Renal pelvis (tissue), 4 donors: Measurements from ENCODE around the gene IDE. TPM values are rescaled to one million over a fixed set of nuclear protein-coding genes. Genes with fewer than 3 reads are reported as not detected.
"Not testable (repeated sequence)": the region's sequence is repeated elsewhere in the genome, so short reads cannot be mapped to it uniquely, and the experiment has no call there.

Experiments
- DNase-seq: peaks from one replicate; pipeline ENCODE4 v3.0.0-alpha.2; 2013
- polyA plus RNA-seq, 3 donors: library from polyadenylated mRNA; unstranded; fragments of 120-200 nt; gene quantifications; one replicate each; pipeline ENCODE4 v1.2.1, GENCODE V29; 2013; ENCODE audit not compliant: insufficient read length in 3 of 3

IDE gene
- polyA plus RNA-seq, 3 donors: 21.1 to 28.1 (median 26.0) TPM

DNA sequence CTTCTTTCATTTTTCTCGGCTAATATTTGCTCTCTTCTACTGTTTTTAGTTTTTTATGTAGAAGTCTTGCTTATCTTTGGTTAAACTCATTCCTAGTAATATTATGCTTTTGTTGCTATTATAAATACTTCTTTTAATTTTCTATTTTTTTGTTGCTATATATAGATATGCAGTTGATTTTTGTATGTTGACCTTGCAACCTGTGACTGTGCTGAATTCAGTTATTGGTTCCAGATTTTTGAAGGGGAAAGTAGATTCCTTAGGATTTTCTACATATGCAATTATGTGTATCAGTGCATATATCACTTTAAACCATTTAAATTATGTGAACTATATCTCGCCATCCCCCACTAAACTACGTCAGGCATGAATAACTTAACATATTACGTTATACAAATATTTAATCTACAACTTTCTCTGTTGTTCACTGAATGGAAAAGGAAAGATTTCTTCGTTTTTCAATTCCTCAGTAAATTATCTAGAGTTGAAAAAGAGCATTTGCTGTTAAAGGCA is 71.5 kb downstream of the IDE start:
- DNase-seq: no peak

DNA sequence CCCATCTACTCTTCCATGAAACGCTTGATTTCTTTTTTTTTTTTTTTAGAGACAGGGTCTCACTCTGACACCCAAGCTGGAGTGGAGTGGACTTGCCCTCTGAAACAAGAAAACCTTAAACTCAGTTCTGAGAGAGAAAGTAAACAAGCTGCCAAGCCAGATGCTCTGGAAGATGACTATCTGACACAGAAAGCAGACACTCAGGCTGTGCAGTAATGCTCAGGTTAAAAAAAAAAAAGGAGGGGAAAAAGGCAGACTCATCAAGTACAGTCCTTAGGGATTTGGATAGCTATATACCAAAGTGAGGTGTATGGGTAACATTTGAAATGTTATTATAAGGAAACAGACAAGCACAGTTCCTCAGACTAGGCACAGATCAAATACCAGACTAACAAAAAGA is 80.5 kb downstream of the IDE start:
- no peak for DNase-seq

DNA sequence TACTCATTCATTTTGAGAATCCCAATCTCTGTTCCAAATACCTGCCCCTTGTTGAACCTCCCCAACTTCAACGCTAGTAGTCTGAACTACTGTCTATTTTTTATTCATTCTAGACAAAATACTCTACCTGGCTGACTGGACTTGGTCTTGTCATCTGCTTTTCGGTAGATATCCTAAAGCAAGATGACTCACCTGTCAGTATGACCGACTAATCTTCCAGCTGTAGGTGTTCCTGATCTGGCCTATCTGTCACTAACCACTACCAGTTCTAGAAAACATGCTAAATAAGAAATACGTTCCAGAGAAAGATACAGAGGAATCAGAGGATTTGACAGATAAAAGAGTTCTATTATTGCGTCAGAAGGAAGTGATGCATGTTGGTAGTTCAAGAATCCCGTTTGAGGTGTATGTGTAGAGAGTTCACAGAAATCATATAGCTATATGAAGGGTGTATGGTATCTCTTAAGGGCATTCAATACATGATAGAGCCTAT is 81.1 kb downstream of the IDE start:
- no peak for DNase-seq

DNA sequence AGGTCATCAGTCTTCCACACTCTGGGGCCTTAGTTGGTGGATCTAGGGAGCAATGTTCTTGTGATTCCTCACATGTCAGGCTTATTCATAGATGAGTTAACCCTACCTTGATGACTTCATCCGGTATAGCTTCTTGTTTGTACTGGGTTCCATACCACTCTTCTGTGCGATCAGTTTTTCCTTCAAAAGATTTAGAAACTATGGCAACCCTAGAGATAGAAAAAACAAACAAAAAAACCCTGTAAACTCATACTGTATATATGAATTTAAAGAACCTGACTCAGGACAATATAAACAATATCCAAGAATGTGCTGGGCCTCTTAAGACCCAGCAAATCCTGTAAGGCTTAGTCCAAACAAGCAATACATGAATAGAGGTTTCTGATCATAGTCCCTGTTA is 83.5 kb downstream of the IDE start:
- DNase-seq: no peak

DNA sequence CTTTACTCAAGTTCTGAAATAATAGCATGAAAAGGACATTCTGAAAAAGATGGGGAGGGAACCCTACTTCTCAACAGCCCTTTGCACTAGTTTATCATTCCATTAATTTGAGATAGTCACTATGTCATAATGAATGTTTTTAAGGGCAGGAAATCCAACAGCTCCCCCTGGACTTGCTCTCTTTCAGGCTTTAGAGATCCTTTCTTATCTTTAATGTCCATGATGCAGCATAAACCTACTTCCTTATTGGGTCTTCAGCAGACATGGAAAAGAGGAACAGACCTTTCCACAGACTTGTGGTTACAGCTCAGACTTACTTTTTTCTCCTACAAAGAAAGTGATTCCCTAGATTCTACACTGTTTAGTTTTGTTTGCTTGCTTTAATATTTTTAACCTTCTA is 87.3 kb downstream of the IDE start:
- DNase-seq: no peak

DNA sequence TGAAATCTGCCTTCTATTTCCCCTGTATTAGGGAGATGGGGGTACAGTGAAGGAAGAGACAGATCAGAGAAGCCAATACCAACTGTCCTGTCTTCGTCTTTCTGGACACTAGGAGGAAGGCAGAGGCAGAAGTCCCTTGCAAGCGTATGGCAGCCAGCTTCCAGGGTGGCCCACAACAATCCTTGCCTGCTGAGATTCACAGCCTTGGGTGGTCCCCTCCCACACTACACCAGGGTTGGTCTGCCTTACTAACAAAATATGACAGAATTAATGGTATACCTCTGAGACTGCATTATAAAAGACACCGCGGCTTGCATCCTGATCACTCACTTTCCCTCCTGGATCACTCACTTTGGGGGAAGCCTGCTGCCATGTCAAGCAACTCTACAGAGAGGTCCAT is 90.4 kb downstream of the IDE start:
- no peak for DNase-seq

DNA sequence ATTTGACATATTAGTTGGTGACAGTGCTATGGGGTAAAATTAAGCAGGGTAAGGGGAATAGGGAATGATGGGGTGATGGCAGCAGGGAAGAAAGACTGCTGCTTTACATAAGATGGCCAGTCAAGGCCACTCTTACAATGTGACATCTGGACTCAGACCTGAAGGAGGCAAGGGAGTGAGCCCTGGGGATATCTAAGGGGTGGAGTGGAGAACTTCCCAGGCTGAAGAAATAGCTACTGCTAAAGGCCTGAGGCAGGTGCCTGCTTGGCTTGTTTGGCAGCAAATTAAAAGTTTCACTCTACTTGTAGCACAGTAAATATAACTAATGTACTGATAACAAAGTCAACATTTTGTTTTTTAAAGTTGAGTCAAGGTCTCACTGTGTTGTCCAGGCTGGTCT is 93.5 kb downstream of the IDE start:
- DNase-seq: no peak

DNA sequence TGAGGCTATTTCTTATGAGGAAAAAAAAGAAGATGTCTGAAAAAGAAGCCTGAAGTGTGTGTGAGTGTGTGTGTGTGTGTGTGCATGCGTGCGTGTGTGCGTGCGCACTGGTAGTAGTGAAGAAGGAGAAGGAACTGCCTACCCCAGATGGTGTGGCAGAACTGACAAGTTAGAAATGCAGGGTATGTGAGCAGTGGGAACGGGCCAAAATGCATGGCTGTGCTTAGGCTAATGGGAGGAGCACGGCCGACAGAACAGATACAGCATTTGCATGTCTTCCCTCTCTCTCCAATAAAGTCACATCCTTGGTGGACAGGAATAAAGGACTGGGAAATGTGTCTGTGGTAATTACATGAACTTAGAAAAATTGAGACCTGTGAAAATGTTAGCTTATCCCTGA is 94.3 kb downstream of the IDE start:
- no peak for DNase-seq

DNA sequence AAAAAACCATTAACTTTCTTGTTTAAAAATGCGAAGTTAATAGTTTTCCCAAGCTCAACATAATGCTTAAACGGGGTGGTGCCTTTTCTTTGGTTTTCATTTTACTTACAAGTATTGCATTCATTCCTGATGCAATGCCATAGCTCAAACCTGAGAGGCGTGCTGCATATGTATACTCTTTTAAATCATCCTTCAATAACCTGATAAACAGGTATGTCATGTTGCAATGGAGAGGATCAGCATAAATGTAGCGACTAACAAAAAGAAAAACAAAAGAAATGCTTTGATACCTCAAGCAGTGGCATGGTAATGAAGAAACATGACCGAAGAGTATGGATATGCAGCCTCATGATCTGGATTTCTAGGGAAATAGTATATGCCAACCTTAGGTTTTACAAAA is 95.4 kb downstream of the IDE start:
- no peak for DNase-seq

DNA sequence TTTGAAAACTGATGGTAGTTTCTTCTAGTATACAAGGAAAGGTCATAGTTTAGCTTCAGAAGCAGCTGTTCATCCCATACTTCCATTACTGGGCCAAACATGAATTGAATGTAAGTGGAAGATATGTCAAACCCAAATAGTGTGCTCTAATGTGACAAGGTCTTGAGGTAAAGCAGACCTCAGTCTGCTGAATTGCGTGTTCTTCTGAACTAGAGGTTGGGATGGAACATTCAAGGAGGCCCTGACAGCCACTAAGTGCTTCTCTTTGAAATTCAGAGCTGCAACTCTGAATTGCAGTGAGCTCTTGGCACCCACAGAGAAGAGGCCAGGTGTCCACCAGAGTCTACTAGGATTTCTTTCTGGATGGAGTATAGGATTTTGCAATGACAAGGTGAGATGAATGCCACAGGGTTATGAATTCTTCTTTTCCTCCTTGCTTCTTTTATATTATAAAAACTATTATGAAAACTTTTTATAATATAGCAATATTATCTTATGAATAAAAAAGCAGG is 98.5 kb downstream of the IDE start:
- DNase-seq: no peak

DNA sequence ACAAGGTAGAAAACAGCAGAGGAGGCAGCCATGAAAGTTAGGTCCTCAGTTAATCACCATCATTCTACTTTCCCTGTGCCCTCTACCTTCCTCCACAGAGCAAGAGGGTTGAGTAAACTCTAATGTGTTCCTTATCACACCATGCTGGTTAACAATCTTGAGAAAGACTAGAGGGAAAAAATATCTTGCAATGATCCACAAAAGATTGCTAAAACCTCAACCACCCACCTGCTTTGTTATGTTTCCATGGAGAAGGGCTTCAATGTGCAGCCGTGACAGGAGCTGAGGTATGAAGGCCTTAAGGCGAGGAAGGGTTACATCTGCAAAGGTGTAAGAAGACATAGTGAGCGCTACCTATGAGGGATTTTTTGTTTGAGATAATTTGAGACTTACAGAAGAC is 103.9 kb downstream of the IDE start:
- no peak for DNase-seq

DNA sequence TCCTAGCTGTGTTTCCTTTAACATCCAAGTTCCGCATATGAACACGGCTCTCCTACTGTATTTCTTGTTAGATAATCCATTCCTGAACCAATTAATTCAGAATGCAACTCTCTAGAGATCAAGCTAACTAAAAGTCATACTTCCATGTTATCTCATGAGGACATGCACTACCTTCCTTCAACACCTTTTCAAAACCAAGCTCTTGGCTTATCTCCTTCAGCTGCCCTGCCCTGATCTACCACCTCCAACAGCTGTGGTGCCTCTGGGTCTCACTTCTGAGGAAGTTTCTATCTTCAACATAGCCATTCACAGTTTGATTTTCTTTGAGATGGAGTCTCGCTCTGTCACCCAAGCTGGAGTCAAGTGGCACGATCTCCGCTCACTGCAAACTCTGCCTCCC is 109.5 kb downstream of the IDE start:
- no peak for DNase-seq

DNA sequence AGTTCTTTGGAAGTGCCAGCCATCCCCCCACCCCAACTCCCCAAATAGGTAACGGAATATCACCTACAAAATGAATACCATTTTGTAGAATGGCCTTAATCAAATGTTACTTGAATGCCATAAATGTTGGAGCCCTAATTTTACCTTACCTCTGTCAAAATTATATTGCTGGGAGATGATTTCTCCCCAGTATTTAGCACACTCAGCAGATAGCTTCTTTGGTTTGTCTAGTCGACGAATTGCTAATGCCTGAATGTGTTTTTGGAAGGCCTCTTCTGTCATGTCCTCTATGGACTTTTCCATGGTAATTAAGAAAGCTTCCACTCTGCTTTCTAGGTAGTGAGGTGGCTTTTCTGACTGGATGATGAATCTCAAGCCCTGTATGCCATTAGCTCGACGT is 110.3 kb downstream of the IDE start:
- DNase-seq: no peak

DNA sequence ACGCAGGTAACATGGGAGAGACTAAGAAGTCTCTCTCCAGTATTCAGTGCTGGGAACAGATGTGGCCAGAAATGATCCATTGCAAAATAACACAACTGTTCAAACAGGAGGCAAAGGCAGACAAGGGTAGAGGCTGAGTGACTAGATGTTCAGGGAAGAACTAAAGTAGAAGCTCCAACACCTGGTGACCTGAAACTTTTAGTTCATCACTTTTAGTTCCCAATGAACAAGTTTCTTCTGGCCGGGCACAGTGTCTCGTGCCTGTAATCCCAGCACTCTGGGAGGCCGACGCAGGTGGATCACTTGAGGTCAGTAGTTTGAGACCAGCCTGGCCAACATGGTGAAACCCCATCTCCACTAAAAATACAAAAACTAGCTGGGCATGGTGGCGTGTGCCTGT is 118.9 kb downstream of the IDE start:
- not testable (repeated sequence) for DNase-seq

DNA sequence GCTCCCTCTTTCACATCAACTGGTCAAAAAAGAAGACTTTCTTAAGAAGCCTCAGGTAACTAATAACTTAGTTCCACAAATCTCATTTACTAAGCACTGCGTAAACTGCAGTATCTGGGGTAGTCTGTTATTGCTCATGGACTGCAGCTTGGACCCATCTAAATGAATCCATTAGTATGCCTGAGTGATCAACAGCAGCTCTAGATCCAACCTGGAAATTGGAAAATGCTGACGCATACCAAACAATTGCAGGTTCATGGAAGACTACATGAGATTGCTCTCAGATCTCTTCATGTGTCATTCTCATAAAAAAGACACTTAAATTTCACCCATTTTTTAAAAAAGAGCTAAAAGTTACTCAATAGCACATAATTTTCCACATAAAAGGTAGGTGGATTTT is 121.6 kb downstream of the IDE start:
- no peak for DNase-seq

DNA sequence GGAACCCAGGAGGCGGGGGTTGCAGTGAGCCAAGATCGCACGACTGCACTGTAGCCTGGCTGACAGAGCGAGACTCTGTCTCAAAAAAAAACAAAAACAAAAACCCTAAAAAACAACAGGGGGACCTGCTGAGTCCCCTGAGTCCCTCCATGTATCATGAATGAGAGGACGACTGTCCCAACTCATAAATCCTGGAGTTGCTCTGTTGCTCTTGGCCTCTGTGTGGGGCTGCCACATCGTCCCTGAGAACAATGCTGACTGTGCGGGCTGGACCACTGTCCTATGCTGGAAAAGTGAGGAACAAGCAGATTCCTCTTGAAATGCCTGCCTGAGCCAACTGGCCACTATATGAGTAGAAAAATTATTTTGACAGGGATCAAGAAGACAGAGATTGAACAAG is 122.5 kb downstream of the IDE start:
- DNase-seq: no peak

DNA sequence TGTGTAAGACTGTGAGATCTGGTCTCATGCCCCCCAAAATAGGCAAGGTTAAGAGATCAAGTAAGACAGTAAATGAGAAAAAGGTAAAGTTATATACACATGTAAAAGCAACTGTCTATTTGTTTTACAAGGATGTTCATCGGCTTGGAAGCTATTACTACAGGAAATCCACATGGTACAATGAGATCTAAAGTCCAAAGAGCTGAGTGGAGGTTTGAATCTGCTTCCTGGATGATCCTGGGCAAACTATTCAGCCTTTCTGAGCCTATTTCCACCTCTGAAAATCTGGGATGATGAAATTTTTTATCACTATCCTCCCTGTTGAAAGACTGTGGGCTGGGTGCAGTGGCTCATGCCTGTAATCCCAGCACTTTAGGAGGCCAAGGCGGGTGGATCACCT is 123.0 kb downstream of the IDE start:
- no peak for DNase-seq

DNA sequence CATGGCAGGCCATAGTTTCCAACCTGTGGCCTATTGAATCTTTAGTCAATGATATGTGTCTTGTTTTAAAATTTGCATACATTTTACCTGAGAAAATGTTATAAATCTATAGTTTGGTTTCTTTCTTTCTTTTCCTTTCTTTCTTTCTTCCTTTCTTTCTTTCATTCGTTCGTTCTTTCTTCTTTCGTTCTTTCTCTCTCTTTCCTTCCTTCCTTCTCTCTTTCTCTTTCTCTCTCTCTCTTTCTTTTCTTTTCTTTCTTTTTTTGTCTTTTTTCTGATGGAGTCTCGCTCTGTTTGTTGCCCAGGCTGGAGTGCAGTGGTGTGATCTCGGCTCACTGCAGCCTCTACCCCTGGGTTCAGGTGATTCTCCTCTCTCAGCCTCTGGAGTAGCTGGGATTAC is 133.3 kb downstream of the IDE start:
- no peak for DNase-seq

DNA sequence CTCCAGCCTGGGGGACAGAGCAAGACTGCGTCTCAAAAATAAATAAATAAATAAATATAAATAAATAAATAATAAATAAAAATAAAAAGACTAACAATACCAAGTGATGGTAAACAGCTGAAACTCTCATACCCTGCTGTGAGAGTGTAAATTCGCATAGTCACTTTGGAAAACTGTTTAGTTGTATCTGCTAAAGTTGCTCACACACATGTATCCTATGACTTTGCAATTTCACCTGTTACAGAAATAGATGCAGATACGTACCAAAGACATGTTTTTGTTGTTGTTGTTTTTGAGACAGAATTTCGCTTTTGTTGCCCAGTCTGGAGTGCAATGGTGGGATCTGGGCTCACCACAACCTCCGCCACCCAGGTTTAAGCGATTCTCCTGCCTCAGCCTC is 135.7 kb downstream of the IDE start:
- no peak for DNase-seq

DNA sequence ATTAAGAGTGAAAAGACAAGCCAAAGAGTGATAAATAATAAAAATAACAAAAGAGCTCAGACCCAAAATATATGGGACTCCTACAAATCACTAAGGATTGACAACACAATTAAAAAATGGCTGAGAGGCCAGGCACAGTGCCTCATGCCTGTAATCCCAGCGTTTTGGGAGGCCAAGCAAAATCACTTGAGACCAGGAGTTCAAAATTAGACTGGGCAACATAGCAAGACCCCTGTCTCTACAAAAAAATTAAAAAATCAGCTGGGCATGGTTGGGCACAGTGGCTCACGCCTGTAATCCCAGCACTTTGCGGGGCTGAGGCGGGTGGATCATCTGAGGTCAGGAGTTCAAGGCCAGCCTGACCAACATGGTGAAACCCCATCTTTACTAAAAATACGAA is 137.3 kb downstream of the IDE start:
- no peak for DNase-seq

DNA sequence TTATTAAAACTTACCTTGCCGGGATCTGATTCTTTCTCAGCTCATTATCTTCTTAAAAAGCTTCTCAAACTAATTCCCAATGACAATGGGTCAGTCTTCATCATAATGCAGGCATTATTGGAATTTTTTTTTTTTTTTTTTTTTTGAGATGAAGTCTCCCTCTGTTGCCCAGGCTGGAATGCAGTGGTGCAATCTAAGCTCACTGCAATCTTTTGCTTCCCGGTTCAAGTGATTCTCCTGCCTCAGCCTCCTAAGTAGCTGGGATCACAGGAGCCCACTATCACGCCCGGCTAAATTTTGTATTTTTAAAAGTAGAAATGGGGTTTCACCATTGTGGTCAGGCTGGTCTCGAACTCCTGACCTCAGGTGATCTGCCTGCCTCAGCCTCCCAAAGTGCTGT is 137.8 kb downstream of the IDE start:
- not testable (repeated sequence) for DNase-seq

DNA sequence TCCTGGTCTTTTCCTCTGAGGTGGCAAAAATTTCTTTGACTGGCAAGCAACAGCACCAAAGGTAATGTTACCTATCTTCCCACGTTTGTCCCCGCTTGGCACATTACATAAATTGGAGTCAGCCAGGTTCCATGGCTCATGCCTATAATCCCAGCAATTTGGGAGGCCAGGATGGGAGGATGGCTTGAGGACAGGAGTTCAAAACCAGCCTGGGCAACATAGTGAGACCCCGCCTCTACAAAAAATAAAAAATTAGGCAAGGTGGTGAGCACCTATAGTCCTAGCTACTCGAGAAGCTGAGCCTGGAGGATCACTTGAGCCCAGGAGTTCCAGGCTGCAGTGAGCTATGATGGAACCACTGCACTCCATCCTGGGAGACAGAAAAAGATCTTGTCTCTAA is 139.5 kb downstream of the IDE start:
- DNase-seq: no peak

DNA sequence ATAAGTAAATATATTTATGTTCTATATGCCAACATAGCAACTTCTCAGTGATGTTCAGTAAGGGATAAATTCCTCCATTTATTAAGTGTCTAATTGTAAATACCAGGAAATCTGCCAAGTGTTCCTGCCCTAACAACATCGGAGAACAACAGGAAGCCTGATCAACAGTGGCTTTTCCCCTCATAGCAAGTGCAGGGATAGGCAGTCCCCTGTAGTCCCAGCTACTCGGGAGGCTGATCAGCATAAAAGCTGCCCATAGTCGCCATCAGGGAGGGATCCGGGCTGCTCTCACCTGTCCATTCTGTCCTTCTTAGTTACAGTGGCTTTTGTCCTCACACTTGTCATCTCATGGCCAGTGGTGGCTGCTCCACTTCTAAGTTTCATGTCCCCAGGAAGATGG is 141.3 kb downstream of the IDE start:
- no peak for DNase-seq

DNA sequence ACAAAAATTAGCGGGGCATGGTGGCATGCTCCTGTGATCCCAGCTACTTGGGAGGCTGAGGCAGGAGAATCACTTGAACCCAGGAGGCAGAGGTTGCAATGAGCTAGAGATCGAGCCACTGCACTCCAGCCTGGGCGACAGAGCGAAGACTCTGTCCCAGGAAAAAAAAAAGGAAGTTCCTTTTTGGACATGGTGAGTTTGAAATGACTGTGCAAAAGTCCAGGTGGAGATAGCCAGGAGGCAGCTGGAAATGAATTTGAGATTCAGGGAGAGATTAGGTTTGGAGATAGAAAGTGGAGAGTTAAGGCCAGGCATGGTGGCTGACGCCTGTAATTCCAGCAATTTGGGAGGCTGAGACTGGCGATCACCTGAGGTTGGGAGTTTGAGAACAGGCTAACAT is 143.8 kb downstream of the IDE start:
- DNase-seq: no peak

DNA sequence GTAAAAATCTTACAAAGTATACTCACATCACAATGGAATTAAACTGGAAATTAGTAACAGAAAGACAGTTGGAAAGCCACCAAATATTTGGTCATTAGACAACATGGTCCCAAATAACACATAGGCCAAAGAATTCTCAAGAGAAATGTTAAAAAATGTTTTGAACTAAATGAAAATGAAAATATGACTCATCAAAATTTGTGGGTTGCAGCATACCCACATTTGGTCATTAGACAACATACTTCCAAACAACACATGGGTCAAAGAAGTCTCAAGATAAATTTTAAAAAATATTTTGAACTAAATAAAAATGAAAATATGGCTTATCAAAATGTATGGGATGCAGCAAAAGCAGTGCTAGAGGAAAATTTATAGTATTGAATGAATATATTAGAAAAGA is 152.3 kb downstream of the IDE start:
- DNase-seq: no peak
